Ovary (tissue), 3 donors: Measurements from ENCODE around the gene SEMA3C.

Experiments
- EP300 ChIP-seq: sonication (generic); formaldehyde crosslinking; IDR thresholded peaks from one replicate; pipeline ENCODE4 v1.6.1; 2017; ENCODE audit warnings: antibody characterized with exemption
- POLR2A ChIP-seq: fragments of 450-650 bp; IDR thresholded peaks from one replicate; pipeline ENCODE4 v1.6.1; 2017; ENCODE audit warnings: antibody characterized with exemption, mild to moderate bottlenecking, moderate library complexity
- TF ChIP-seq, protein P1 (sequence below), 3 donors: fragments of 450-650 bp in 2 of 3; fragments of 200-600 bp in 1 of 3; IDR thresholded peaks; one replicate each; pipeline versions ENCODE4 v1.5.1 to v1.8.0; 2016 to 2022; ENCODE audit warnings: antibody characterized with exemption in 3 of 3, mild to moderate bottlenecking in 1 of 3
- donor health status: DM: no; HTN: no; CAD: no.

DNA sequence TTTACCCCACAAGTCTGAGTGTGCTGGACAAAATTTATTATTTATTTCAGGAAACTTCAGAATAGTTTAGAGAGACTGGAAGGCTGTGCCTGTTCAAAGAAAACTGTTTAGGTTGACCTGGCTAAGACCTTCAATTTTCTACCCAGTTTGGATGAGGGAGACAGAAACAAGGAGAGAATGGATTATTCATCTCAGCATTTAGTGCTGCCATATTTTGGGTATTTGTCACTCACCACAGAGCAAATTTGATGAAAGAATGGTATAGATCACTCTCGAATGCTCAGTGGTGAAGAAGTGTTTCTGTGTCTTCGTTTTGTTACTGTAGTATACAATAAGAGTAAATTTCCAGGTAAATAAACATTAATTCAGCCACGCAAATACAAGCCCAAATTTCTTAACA, 71.8 kb downstream of the SEMA3C start:
- TF ChIP-seq, protein P1, sequence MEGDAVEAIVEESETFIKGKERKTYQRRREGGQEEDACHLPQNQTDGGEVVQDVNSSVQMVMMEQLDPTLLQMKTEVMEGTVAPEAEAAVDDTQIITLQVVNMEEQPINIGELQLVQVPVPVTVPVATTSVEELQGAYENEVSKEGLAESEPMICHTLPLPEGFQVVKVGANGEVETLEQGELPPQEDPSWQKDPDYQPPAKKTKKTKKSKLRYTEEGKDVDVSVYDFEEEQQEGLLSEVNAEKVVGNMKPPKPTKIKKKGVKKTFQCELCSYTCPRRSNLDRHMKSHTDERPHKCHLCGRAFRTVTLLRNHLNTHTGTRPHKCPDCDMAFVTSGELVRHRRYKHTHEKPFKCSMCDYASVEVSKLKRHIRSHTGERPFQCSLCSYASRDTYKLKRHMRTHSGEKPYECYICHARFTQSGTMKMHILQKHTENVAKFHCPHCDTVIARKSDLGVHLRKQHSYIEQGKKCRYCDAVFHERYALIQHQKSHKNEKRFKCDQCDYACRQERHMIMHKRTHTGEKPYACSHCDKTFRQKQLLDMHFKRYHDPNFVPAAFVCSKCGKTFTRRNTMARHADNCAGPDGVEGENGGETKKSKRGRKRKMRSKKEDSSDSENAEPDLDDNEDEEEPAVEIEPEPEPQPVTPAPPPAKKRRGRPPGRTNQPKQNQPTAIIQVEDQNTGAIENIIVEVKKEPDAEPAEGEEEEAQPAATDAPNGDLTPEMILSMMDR (IDR thresholded peaks at IDR 0.05), result no peak
- TF ChIP-seq POLR2A (no peak), EP300 (no peak)
